HG02840 (cell line): ENCODE results near the gene PLS1.
"Not testable (repeated sequence)": the region's sequence is repeated elsewhere in the genome, so short reads cannot be mapped to it uniquely, and the experiment has no call there.

Source experiments
- ATAC-seq: cut with Tn5 transposase; IDR thresholded peaks from one replicate; pipeline ENCODE4 v1.9.1; 2021; ENCODE audit warnings: mild to moderate bottlenecking, moderate library complexity, moderate number of reproducible peaks; ENCODE audit not compliant: unreplicated experiment, low FRiP score

Gene PLS1

DNA sequence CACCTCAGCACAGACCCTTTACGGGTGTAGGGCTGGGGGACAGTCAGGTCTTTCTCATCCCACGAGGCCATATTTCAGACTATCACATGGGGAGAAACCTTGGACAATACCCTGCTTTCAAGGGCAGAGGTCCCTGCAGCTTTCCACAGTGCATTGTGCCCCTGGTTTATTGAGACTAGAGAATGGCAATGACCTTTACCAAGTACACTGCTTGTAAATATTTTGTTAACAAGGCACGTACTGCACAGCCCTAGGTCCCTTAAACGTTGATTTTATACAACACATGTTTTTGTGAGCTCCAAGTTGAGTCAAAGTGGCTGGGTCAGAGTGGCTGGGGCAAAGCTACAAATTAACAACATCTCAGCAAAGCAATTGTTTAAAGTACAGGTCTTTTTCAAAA lies 156.4 kb downstream of the PLS1 start:
- not testable (repeated sequence) for ATAC-seq

DNA sequence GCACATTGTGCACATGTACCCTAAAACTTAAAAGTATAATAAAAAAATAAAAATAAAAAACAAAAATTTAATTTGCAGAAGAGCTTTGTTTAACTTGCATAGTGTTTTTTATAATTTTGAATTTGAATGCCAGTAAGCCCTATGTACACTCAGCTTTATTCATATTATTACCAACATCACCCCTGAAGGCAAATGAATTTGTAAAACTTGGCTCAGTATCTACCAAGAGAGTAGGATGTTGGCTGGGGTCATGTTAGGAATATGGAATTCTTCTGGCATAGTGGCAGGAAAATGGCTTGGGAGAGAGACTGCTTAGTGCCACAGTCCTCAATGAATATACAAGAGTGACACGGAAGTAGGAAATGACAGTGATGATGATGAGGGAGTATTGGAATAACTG lies 158.3 kb downstream of the PLS1 start:
- ATAC-seq = no peak
